Measurements from ENCODE around the gene TXNRD3.

TXNRD3 gene

DNA sequence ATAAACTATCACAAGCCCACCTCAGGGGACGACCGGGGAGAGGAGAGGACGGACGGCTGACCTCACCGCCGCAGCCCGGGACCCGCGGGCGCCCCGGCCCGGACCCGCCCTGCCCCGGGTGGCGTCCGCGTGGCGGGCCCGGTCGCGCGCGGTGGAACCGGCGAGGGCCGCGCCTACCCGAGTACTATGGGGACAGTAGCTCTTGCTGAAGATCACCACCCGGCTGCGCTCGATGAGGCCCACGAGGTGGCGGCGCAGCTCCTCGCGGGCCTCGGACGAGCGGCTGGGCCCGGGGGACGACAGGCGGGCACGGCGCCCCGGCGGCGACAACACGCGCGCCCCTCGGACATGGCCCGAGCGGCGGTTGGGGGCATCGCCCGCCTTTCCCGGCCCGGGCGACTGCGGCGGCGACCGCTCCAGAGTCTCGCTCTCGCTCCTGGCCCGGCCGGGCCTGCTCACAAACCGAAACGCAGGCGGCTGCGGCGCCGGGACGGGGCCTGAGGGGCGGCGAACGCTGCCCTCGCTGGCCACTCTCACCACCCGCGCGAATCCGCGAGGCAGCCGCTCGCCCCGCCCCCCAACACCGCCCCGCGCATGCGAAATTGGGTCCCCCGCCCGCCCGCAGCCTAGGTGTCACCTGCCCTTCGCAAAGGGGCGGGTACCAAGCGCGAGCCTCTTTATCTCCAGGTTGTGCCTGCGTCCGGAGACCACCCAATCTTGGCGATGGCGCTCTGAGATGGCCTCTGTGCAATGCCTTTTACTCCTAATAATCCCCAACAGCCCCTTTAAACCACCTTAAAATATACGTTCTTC is at the start of gene TXNRD3:
Gene TXNRD3, minus strand, starts transcription at position 554 of the 813 bp plus-strand sequence.
- DNase-seq = peak; percentile 50 to 51

- peak; percentile 88 to 98 for DNase-seq
Observed at GRCh38 chr3:126703512-126704493, 48.9 kb upstream of the TXNRD3 start, which contains the start of gene CHCHD6. Gene CHCHD6 (plus strand): TSS chr3:126704240. CDS start chr3:126704313, 73 bp downstream.

GRCh38 chr3:126699011-126699410 is 44.1 kb upstream of the TXNRD3 start:
- no peak for DNase-seq

- no peak for DNase-seq
Observed at GRCh38 chr3:126696701-126697267, 41.9 kb upstream of the TXNRD3 start.

GRCh38 chr3:126693921-126694320 is 39.0 kb upstream of the TXNRD3 start:
- DNase-seq = no peak

DNA sequence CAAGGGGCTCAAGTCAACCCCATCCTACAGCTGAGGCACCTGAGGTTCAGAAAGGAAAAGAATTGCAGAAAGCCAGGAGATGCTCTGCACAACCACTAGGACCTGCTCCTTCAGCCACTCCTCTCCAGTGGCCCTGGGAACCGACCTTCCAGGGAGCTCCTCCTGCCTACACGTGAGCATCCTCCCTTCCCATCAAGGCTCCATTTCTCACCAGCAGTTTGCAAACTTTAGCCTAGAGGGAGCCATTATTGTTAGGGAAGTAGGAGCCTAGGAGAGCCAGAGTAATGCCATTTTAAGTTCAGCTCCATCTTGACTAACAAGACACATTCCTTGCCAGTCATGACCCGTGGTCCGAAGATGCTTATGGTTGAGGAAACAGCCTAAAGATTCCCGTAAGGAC is 37.9 kb upstream of the TXNRD3 start:
- DNase-seq = no peak

- DNase-seq = no peak
Observed at GRCh38 chr3:126691765-126692164, 36.8 kb upstream of the TXNRD3 start.

DNA sequence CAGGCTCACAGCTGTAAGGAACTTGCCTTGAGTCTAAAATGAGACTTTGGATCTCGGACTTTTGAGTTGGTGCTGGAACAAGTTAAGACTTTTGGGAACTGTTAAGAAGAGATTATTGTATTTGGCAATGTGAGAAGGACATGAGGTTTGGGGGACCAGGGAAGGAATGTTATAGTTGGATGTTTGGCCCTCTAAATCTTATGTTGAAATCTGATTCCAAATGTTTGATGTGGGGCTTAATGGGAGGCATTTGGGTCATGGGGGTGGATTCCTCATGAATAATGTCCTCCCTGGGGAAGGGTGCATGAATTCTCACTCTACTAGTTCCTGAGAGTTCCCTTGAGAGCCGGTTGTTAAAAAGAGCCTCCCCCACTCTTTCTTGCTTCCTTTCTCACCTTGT is 30.6 kb upstream of the TXNRD3 start:
- no peak for DNase-seq

DNA sequence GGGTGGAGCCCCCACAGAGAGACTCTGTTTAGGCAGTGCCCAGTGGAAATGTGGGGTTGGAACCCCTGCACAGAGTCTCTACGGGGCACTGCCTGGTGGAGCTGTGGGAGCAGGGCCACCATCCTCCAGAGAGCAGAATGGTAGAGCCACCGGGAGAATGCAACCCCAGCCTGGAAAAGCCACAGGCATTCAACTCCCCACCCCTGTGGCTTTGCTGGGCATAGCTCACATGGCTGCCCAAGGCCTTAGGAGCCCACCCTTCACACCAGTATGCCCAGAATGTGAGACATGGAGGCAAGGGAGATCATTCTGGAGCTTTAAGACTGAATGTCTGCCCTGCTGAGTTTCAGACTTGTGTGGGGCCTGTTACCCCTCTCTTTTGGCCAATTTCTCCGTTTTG is 30.1 kb upstream of the TXNRD3 start:
- DNase-seq = no peak

GRCh38 chr3:126684218-126684751 is 29.4 kb upstream of the TXNRD3 start:
- DNase-seq = no peak

DNA sequence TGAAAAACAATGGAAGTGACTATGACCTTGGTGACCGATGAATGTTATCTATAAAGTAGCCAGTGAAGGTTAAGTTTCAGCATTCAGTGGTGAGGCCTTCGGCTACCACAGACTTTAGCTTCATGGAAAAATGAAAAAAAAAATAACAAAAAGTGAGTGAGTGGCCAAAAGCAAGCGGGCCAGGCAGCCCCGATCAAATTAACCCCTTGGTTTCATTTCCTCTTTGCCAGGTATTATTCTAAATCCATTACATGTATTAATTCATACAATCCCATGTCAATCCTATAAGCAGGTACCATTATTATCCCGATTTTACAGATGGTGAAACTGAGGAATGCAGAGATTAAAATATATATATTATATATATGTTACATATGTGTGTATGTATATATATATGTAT is 28.1 kb upstream of the TXNRD3 start:
- no peak for DNase-seq

DNA sequence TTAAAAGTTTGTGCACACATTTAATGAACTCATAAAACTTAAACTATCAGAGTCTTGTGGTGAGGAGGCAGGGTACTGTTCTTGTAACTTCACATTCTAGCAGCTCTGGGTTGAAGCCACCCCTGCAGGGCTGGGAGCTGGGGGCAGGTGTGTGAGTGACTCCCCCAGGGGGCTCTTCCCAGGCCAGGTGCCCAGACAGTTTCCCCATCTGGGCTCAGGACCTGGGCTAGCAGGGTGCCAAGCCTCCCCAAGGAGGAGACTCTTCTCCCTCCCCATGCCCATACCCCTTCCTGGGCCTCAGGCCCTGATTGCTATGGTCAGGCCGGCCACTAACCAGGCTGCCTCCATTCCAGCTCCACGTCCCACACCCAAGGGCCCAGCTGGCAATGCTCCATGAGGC is 27.1 kb upstream of the TXNRD3 start:
- DNase-seq = no peak

GRCh38 chr3:126680667-126681055 is 25.7 kb upstream of the TXNRD3 start:
- no peak for DNase-seq

- no peak for DNase-seq
Observed at GRCh38 chr3:126679831-126680666, 25.1 kb upstream of the TXNRD3 start.

- peak; percentile 52 to 91 for DNase-seq
Observed at GRCh38 chr3:126679318-126679751, 24.4 kb upstream of the TXNRD3 start.

- no peak for DNase-seq
Observed at GRCh38 chr3:126678693-126679317, 23.9 kb upstream of the TXNRD3 start.

- no peak for DNase-seq
Observed at GRCh38 chr3:126677862-126678503, 23.1 kb upstream of the TXNRD3 start.

DNA sequence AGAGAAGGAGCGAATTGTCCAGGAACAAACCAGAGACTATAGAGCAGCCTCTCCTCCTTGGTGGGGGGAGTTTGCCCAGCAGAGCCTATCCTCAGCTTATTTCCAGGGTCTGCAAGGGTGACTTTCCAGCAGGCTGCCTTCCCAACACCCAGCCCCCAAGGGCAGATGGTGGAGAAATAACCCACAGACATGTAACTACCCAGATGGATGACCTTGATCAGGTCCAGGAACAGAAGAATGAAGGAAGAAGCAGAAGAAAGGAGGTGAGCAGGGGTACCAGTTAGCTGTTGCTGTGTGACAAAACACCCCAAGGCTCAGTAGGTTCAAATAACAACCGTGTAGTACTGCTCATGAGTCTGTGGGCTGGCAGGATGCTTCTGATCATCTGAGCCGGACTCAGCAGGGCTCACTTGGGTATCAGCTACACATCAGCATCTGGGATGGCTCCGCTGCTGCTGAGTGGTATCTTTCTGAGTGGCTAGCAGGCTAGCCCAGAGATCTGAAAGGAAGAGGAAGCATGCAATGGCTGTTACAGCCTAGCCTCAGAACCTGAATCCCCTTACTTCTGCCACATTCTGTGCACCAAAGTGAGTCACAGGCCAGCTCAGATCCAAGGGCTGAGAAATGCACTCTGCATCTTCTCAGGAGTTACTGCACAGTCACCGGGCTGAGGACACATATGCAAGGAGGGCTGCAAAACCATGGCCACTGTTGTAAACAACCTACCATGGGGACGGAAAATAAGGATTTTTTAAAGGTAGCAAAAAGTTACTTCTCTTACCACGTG is 22.2 kb upstream of the TXNRD3 start:
- DNase-seq = no peak

- DNase-seq = no peak
Observed at GRCh38 chr3:126672741-126673140, 17.8 kb upstream of the TXNRD3 start.

DNA sequence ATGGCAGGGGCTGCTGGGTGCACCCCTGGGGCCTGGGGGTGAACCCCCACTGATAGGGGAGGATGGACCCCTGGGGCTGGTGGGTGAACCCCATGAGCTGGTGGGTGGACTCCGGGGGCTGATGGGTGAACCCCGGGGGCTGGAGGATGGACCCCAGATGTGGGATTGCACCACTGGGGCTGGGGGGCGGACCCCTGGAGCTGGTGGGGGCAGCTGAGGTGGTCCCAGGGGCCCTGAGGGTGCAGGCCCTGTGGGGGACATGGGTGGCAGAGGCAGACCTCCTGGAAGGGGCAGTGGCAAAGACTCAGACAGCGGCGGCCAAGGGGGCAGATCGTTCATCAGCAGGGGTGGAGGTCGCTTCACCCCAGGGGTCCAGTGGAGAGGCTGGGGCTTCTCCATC is 17.4 kb upstream of the TXNRD3 start:
- no peak for DNase-seq
